ENCODE results near the gene KMT2E.
A peak's percentile ranks its signal among the peaks of the same experiment; 100 is the strongest.

KMT2E gene

DNA sequence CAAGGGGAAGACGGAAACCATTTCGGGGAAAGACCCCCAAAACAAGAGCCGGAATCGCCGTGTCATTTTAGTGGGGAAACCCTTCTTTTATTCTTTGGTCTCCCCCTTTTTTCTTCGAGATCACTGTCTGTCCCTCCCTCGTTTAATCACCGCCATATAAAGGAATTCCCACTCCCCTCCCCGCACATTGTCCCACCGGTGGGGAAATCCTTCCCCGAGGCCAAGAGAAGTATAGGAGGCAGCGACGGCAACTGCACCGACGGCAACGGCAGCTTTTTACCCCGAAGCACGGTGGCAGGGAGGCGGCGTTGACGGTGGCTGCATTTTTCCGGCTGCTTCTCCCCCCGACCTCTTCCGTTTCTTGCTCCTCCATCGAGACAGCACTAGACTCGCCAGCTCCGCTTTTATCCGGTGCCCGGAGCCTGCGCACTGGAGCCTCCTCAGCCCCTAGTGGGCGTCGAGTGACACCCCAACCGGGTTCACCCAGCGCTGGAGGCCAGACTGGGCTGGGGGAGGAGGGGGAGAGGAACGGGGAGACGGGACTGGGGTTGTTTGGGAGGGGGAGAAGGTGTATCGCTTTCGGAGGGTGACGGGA, 687 bp upstream of the KMT2E start:
- Histone ChIP-seq H3K79me2 (ENCODE audit: insufficient read depth, low read length) (peaks cover 51% of the 10 kb centered on the region), H3K27ac (ENCODE audit: low read length) (peak overlapping the region; percentile 98), H3K9ac (ENCODE audit: low read depth, low read length) (peak overlapping the region; percentile 90), H3K27me3 (ENCODE audit: insufficient read depth, low read length, poor library complexity) (no peaks in the 10 kb centered on the region), H3K4me1 (ENCODE audit: insufficient read depth, low read length) (peaks cover 57% of the 10 kb centered on the region), H2AFZ (ENCODE audit: low read depth, low read length) (peak overlapping the region; percentile 72), H3K9me3 (ENCODE audit: insufficient read depth, low read length, severe bottlenecking) (no peaks in the 10 kb centered on the region), H3K4me2 (ENCODE audit: insufficient read depth, low read length) (peak overlapping the region; percentile 62), H3K36me3 (ENCODE audit: insufficient read depth, low read length) (peaks cover 31% of the 10 kb centered on the region), H4K20me1 (ENCODE audit: insufficient read depth, low read length) (peaks cover 37% of the 10 kb centered on the region; the same call in 1 of the 2 replicates), H3K4me3 (ENCODE audit: low read depth in 1 of 2, low read length in 2 of 2) (peak overlapping the region; percentile 83 to 91)
- DNase-seq (peak; percentile 94), ATAC-seq (ENCODE audit: insufficient read depth, low read depth) (peak; percentile 67)
- no peak for TF ChIP-seq EZH2 (IDR thresholded peaks at IDR 0.05; ENCODE audit: borderline replicate concordance, low read depth, low read length, severe bottlenecking)
- TF ChIP-seq, protein P1, sequence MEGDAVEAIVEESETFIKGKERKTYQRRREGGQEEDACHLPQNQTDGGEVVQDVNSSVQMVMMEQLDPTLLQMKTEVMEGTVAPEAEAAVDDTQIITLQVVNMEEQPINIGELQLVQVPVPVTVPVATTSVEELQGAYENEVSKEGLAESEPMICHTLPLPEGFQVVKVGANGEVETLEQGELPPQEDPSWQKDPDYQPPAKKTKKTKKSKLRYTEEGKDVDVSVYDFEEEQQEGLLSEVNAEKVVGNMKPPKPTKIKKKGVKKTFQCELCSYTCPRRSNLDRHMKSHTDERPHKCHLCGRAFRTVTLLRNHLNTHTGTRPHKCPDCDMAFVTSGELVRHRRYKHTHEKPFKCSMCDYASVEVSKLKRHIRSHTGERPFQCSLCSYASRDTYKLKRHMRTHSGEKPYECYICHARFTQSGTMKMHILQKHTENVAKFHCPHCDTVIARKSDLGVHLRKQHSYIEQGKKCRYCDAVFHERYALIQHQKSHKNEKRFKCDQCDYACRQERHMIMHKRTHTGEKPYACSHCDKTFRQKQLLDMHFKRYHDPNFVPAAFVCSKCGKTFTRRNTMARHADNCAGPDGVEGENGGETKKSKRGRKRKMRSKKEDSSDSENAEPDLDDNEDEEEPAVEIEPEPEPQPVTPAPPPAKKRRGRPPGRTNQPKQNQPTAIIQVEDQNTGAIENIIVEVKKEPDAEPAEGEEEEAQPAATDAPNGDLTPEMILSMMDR (IDR thresholded peaks at IDR 0.05; ENCODE audit: borderline replicate concordance, extremely low read depth, low read length, poor library complexity, severe bottlenecking) = peak; percentile 74

DNA sequence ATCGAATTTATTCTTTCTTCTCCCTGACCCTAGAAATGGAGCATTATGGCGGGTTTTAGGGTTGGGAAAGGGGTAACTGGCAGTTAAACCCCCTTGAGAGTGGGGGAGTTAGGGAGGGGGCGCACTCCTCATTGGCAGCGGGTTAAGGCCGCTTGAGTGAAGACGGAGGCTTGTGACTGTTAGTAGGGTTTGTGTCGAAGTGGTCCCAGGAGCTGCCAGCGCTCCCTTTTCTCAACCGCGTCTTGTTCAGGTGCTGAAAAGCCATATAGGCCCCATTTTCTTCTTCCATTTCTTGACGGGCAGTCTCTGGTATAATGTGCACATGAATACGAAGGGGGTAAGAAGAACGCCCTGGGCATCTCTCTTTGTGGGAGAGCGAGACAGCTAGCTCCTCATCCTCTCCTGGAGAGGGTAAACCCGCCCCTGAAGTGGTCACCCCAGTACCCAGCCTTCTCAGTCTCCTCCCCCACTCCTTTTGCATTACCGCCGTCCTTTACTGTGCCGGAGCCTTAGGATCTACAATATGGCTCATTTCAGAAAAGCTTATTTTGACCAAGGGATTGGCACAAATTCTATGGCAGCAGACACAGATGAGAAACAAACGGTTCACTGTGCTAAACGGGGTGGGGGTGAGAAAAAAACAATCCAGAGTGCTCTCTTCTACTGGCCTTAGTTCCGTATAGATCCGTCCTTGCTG, 836 bp downstream of the KMT2E start:
- peaks cover 52% of the 10 kb centered on the region for H3K4me1 ChIP-seq (ENCODE audit: insufficient read depth, low read length)
- peak overlapping the region; percentile 98 for H3K27ac ChIP-seq (ENCODE audit: low read length)
- peak overlapping the region; percentile 62 for H3K4me2 ChIP-seq (ENCODE audit: insufficient read depth, low read length)
- no peaks in the 10 kb centered on the region for H3K9me3 ChIP-seq (ENCODE audit: insufficient read depth, low read length, severe bottlenecking)
- no peaks in the 10 kb centered on the region for H3K27me3 ChIP-seq (ENCODE audit: insufficient read depth, low read length, poor library complexity)
- peaks cover 28% of the 10 kb centered on the region; the same call in 1 of the 2 replicates for H4K20me1 ChIP-seq (ENCODE audit: insufficient read depth, low read length)
- no peak for ATAC-seq (ENCODE audit: insufficient read depth, low read depth)
- TF ChIP-seq, protein P1 (IDR thresholded peaks at IDR 0.05; ENCODE audit: borderline replicate concordance, extremely low read depth, low read length, poor library complexity, severe bottlenecking) = no peak
- no peak for TF ChIP-seq EZH2 (IDR thresholded peaks at IDR 0.05; ENCODE audit: borderline replicate concordance, low read depth, low read length, severe bottlenecking)
- H3K4me3 ChIP-seq (ENCODE audit: low read depth in 1 of 2, low read length in 2 of 2) = peak overlapping the region; percentile 83 to 91
- peaks cover 67% of the 10 kb centered on the region for H3K79me2 ChIP-seq (ENCODE audit: insufficient read depth, low read length)
- H3K36me3 ChIP-seq (ENCODE audit: insufficient read depth, low read length) = peaks cover 28% of the 10 kb centered on the region
- DNase-seq = peak; percentile 67
- peak overlapping the region; percentile 90 for H3K9ac ChIP-seq (ENCODE audit: low read depth, low read length)
- peak overlapping the region; percentile 85 for H2AFZ ChIP-seq (ENCODE audit: low read depth, low read length)

DNA sequence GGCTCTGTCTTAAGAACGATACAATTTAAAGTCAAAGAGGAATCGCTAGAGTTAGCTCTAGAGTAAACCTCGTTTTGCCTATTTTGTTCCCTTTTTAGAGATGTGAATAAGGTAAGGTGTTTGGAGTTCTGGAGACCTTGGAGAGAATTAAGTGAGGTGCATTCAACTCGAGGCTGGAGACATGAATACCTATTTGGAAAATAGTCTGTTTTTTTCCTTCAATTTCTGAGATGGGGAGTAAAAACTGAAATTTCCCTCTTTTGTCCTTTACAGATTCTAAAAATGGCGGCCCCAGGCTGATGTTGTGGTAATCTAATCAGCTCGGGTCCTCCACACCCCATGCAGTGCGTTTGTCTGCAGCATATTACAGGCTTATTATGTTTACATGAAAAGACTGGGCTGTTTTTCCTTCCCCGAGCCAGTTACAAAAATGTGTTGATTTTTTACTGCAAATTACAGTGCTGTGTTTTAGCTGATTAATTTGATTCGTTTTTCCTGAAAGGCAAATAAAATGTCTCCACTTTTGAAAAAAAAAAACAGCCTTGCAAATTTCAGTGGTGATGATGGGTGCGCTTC, 1.5 kb downstream of the KMT2E start:
- peak overlapping the region; percentile 83 to 91 for H3K4me3 ChIP-seq (ENCODE audit: low read depth in 1 of 2, low read length in 2 of 2)
- peak overlapping the region; percentile 62 for H3K4me2 ChIP-seq (ENCODE audit: insufficient read depth, low read length)
- no peaks in the 10 kb centered on the region for H3K27me3 ChIP-seq (ENCODE audit: insufficient read depth, low read length, poor library complexity)
- H3K79me2 ChIP-seq (ENCODE audit: insufficient read depth, low read length) = peaks cover 73% of the 10 kb centered on the region
- ATAC-seq (ENCODE audit: insufficient read depth, low read depth) (no peak), DNase-seq (peak; percentile 50)
- H3K9ac ChIP-seq (ENCODE audit: low read depth, low read length) = peak overlapping the region; percentile 90
- H3K36me3 ChIP-seq (ENCODE audit: insufficient read depth, low read length) = peaks cover 23% of the 10 kb centered on the region; the same call in 1 of the 2 replicates
- peak overlapping the region; percentile 85 for H2AFZ ChIP-seq (ENCODE audit: low read depth, low read length)
- peaks cover 49% of the 10 kb centered on the region for H3K4me1 ChIP-seq (ENCODE audit: insufficient read depth, low read length)
- no peaks in the 10 kb centered on the region for H3K9me3 ChIP-seq (ENCODE audit: insufficient read depth, low read length, severe bottlenecking)
- peak overlapping the region; percentile 98 for H3K27ac ChIP-seq (ENCODE audit: low read length)
- peaks cover 26% of the 10 kb centered on the region; the same call in 1 of the 2 replicates for H4K20me1 ChIP-seq (ENCODE audit: insufficient read depth, low read length)
- no peak for TF ChIP-seq EZH2 (IDR thresholded peaks at IDR 0.05; ENCODE audit: borderline replicate concordance, low read depth, low read length, severe bottlenecking)
- TF ChIP-seq, protein P1 (IDR thresholded peaks at IDR 0.05; ENCODE audit: borderline replicate concordance, extremely low read depth, low read length, poor library complexity, severe bottlenecking) = no peak
